H1 (cell line): ENCODE data around the gene EXOC2. TPM values are rescaled to one million over a fixed set of nuclear protein-coding genes. Genes with fewer than 3 reads are reported as not detected.

Source experiments
- CTCF ChIA-PET: fragments of 300-600 bp; sonication (Branson Sonifier 250); formaldehyde crosslinking; loops from one replicate; lab custom pipeline; 2021; ENCODE audit not compliant: partially characterized antibody; lab: Charles Lee
- POLR2A ChIA-PET: fragments of 300-600 bp; sonication (Branson Sonifier 250); formaldehyde crosslinking; loops from one replicate; lab custom pipeline; 2021; ENCODE audit warnings: inconsistent platforms; ENCODE audit not compliant: partially characterized antibody; lab: Charles Lee
- DNase-seq, 2 experiments: peaks; one replicate each; pipeline versions ENCODE4 v3.0.0 to v3.0.0-alpha.2; 2010 to 2022; ENCODE audit warnings: low spot score in 2 of 2, low read depth in 1 of 2, mixed read lengths in 1 of 2
- FAIRE-seq: peaks from 2 replicates; lab custom pipeline; 2011; peaks lifted over from hg19 to GRCh38; lab: Jason Lieb, UNC
- H2AFZ ChIP-seq: 2 replicates; pipeline ENCODE4 v1.8.1; 2012; ENCODE audit warnings: low read length, inconsistent platforms
- H2AK5ac ChIP-seq: 2 replicates; pipeline ENCODE4 v1.6.1; 2013; ENCODE audit warnings: low read depth, low read length
- H2BK120ac ChIP-seq: replicated peaks from 2 replicates; pipeline ENCODE3; 2013; ENCODE audit warnings: low read depth, low read length, inconsistent platforms
- H2BK12ac ChIP-seq: 2 replicates; pipeline ENCODE4 v1.6.1; 2013; ENCODE audit warnings: low read depth, low read length
- H2BK15ac ChIP-seq: 2 replicates; pipeline ENCODE4 v1.6.1; 2013; ENCODE audit warnings: low read length
- H2BK20ac ChIP-seq: 2 replicates; pipeline ENCODE4 v1.6.1; 2013; ENCODE audit warnings: low read length
- H2BK5ac ChIP-seq: 2 replicates; pipeline ENCODE4 v1.6.1; 2013; ENCODE audit warnings: low read depth, low read length
- H3K14ac ChIP-seq: 2 replicates; pipeline ENCODE4 v1.6.1; 2013; ENCODE audit warnings: inconsistent platforms; ENCODE audit not compliant: insufficient read length
- H3K18ac ChIP-seq: 2 replicates; pipeline ENCODE4 v1.6.1; 2013; ENCODE audit warnings: low read length; ENCODE audit errors: extremely low read depth
- H3K23ac ChIP-seq: 2 replicates; pipeline ENCODE4 v1.6.1; 2013; ENCODE audit warnings: inconsistent platforms; ENCODE audit not compliant: insufficient read length
- H3K23me2 ChIP-seq: 2 replicates; pipeline ENCODE4 v1.6.1; 2013; ENCODE audit warnings: low read depth, low read length
- H3K27ac ChIP-seq: 2 replicates; pipeline ENCODE4 v1.6.1; 2011; ENCODE audit warnings: low read depth, low read length, inconsistent platforms
- H3K27me3 ChIP-seq, 4 experiments: replicated peaks in 1 of 4; 1 replicate in 1 of 4; 2 replicates in 3 of 4; pipeline versions ENCODE4 v1.6.1 to v1.8.1; 2011 to 2013; ENCODE audit warnings: low read length in 3 of 4, mild to moderate bottlenecking in 3 of 4, inconsistent platforms in 2 of 4, mixed read lengths in 2 of 4, moderate library complexity in 1 of 4; ENCODE audit not compliant: control insufficient read depth in 3 of 4, insufficient read depth in 3 of 4; ENCODE audit errors: extremely low read depth in 1 of 4
- H3K36me3 ChIP-seq, 4 experiments: 2 replicates each; pipeline versions ENCODE4 v1.6.1 to v1.8.1; 2011 to 2013; ENCODE audit warnings: mild to moderate bottlenecking in 4 of 4, low read length in 3 of 4, moderate library complexity in 2 of 4, control low read depth in 1 of 4, inconsistent platforms in 1 of 4; ENCODE audit not compliant: insufficient read depth in 4 of 4, control insufficient read depth in 2 of 4
- H3K4ac ChIP-seq: replicated peaks from 2 replicates; pipeline ENCODE3; 2013; ENCODE audit warnings: low read length, low read depth, mixed read lengths, inconsistent platforms; ENCODE audit not compliant: insufficient read length
- H3K4me1 ChIP-seq, 4 experiments: replicated peaks in 1 of 4; 1 replicate in 1 of 4; 2 replicates in 3 of 4; pipeline versions ENCODE4 v1.6.1 to v1.8.1; 2011 to 2013; ENCODE audit warnings: low read length in 3 of 4, inconsistent platforms in 2 of 4, mixed read lengths in 1 of 4; ENCODE audit not compliant: insufficient read depth in 4 of 4, control insufficient read depth in 3 of 4
- H3K4me2 ChIP-seq, 2 experiments: 2 replicates each; pipeline versions ENCODE4 v1.6.1 to v1.8.1; 2011 to 2013; ENCODE audit warnings: low read depth in 2 of 2, low read length in 2 of 2, control low read depth in 1 of 2, inconsistent platforms in 1 of 2, mild to moderate bottlenecking in 1 of 2; ENCODE audit not compliant: insufficient read depth in 1 of 2
- H3K4me3 ChIP-seq, 4 experiments: fragments of 200-600, 300-600 bp in 1 of 4; sonication (generic), shearing (Covaris generic), sonication (Bioruptor Twin) in 1 of 4; 2 replicates each; pipeline versions ENCODE4 v1.5.1 to v1.8.1; 2011 to 2016; ENCODE audit warnings: low read length in 4 of 4, low read depth in 3 of 4, control low read depth in 2 of 4, inconsistent platforms in 2 of 4, mild to moderate bottlenecking in 2 of 4, mixed read lengths in 1 of 4, moderate library complexity in 1 of 4; ENCODE audit not compliant: insufficient read depth in 2 of 4; ENCODE audit errors: extremely low read depth in 1 of 4
- H3K56ac ChIP-seq: replicated peaks from 2 replicates; pipeline ENCODE3; 2013; ENCODE audit warnings: low read depth, mild to moderate bottlenecking, mixed read lengths, low read length, inconsistent platforms; ENCODE audit not compliant: insufficient read length
- H3K79me1 ChIP-seq: 2 replicates; pipeline ENCODE4 v1.6.1; 2013; ENCODE audit warnings: low read depth, low read length, control low read depth
- H3K79me2 ChIP-seq, 2 experiments: 2 replicates each; pipeline versions ENCODE4 v1.6.1 to v1.8.1; 2012 to 2013; ENCODE audit warnings: low read length in 2 of 2, mild to moderate bottlenecking in 2 of 2, inconsistent platforms in 1 of 2; ENCODE audit not compliant: insufficient read depth in 2 of 2, control insufficient read depth in 1 of 2
- H3K9ac ChIP-seq, 4 experiments: replicated peaks in 1 of 4; 1 replicate in 1 of 4; 2 replicates in 3 of 4; pipeline versions ENCODE4 v1.6.1 to v1.8.1; 2011 to 2013; ENCODE audit warnings: low read depth in 3 of 4, low read length in 3 of 4, control low read depth in 2 of 4, mild to moderate bottlenecking in 2 of 4, moderate library complexity in 2 of 4, inconsistent platforms in 1 of 4; ENCODE audit errors: extremely low read depth in 1 of 4
- H3K9me3 ChIP-seq, 2 experiments: 2 replicates each; pipeline versions ENCODE4 v1.6.1 to v1.8.1; 2012 to 2013; ENCODE audit warnings: mild to moderate bottlenecking in 2 of 2, moderate library complexity in 2 of 2, control low read depth in 1 of 2, inconsistent platforms in 1 of 2, low read depth in 1 of 2, low read length in 1 of 2, mixed read lengths in 1 of 2; ENCODE audit not compliant: insufficient read depth in 2 of 2
- H4K20me1 ChIP-seq, 2 experiments: replicated peaks in 1 of 2; 2 replicates each; pipeline versions ENCODE3 to v1.8.1; 2011 to 2013; ENCODE audit warnings: inconsistent platforms in 2 of 2, low read length in 2 of 2, mild to moderate bottlenecking in 1 of 2; ENCODE audit not compliant: insufficient read depth in 2 of 2, control insufficient read depth in 1 of 2
- H4K5ac ChIP-seq: 2 replicates; pipeline ENCODE4 v1.6.1; 2013; ENCODE audit warnings: low read length, low read depth, mixed read lengths, inconsistent platforms; ENCODE audit not compliant: insufficient read length
- H4K8ac ChIP-seq: 2 replicates; pipeline ENCODE4 v1.8.0; 2013; ENCODE audit warnings: mild to moderate bottlenecking, moderate library complexity, low read length, inconsistent platforms; ENCODE audit not compliant: insufficient read depth; ENCODE audit errors: extremely low read depth
- H4K91ac ChIP-seq: replicated peaks from 2 replicates; pipeline ENCODE3; 2013; ENCODE audit warnings: low read length, mixed read lengths, inconsistent platforms; ENCODE audit not compliant: insufficient read length
- CBX5 ChIP-seq: fragments of 300-800, 300-1000 bp; sonication (generic); IDR thresholded peaks from 2 replicates; pipeline ENCODE4 v1.7.1; 2016; ENCODE audit warnings: antibody characterized with exemption, low read length, low read depth
- CTCF ChIP-seq, 3 experiments: IDR thresholded peaks; 1 replicate in 2 of 3; 2 replicates in 1 of 3; pipeline versions ENCODE4 v1.5.1 to v1.6.1; 2011; ENCODE audit warnings: low read length in 3 of 3, mild to moderate bottlenecking in 3 of 3, inconsistent platforms in 2 of 3, low read depth in 1 of 3, moderate library complexity in 1 of 3; ENCODE audit not compliant: insufficient read depth in 1 of 3; ENCODE audit errors: control extremely low read depth in 1 of 3
- E2F6 ChIP-seq: IDR thresholded peaks from 2 replicates; pipeline ENCODE4 v1.6.1; 2012; ENCODE audit warnings: inconsistent platforms
- MAFK ChIP-seq: IDR thresholded peaks from 2 replicates; pipeline ENCODE4 v1.6.1; 2012; ENCODE audit warnings: low read depth, mild to moderate bottlenecking, improper control_type of control experiment, low read length
- WGBS, 2 experiments: shearing (Covaris generic) in 1 of 2; methylation state at CpG; one replicate each; pipeline versions ENCODE4 v1.1.6 to v1.1.7; 2013 to 2015; ENCODE audit warnings: low lambda C conversion rate in 2 of 2, mixed read lengths in 2 of 2, inconsistent platforms in 1 of 2, low coverage in 1 of 2, missing lambda C conversion rate in 1 of 2; ENCODE audit not compliant: insufficient replicate concordance in 2 of 2, insufficient coverage in 1 of 2, insufficient read length in 1 of 2; ENCODE audit errors: extremely low coverage in 1 of 2, missing lambda C conversion rate in 1 of 2; 5-methylcytosine and 5-hydroxymethylcytosine counted together
- polyA plus RNA-seq, 7 experiments: library from polyadenylated mRNA; depleted of rRNA in 3 of 7; stranded (reverse) in 5 of 7; unstranded in 2 of 7; fragments of >200 nt in 5 of 7; fragments of 200-250 nt in 2 of 7; gene quantifications; 1 replicate in 5 of 7; 2 replicates in 1 of 7; 4 replicates in 1 of 7; pipeline versions ENCODE4 v1.2.1 to v1.2.3, GENCODE V29; 2011 to 2013; ENCODE audit warnings: missing spikeins in 2 of 7, mixed read lengths in 2 of 7
- total RNA-seq: library from RNA; stranded (reverse); fragmentation: NEBNext Ultra II Directional; extraction: Animal tissue kit (Norgen Biotek cat#: 25700); gene quantifications from 2 replicates; pipeline ENCODE4 v1.2.1, GENCODE V29; 2021

EXOC2 gene
- total and polyA plus RNA-seq, 2 of the 8 experiments (the other 6 are each of a cell fraction or from before 2014, with no cell fraction given) = 25.5 to 44.4 TPM

- H3K4me3 ChIP-seq = no peak overlapping the region
- no peaks in the 10 kb centered on the region for H3K9me3 ChIP-seq
- no peak overlapping the region for H2BK20ac ChIP-seq
- H4K91ac ChIP-seq = no peak overlapping the region
- no peak overlapping the region for H2BK5ac ChIP-seq
- H3K4ac ChIP-seq = no peak overlapping the region
- H2AFZ ChIP-seq = no peak overlapping the region
- no peaks in the 10 kb centered on the region for H3K79me2 ChIP-seq
- no peak overlapping the region for H4K5ac ChIP-seq
- H4K20me1 ChIP-seq = no peaks in the 10 kb centered on the region
- POLR2A ChIA-PET = no interaction called here
- TF ChIP-seq E2F6 = no peak
- TF ChIP-seq CTCF (IDR thresholded peaks at IDR 0.05; ENCODE audit: control extremely low read depth in 1 of 3, insufficient read depth in 1 of 3, low read depth in 1 of 3, low read length in 3 of 3) = peak in 1 of 3 experiments; percentile 30; a peak in 1 of 4 replicates
- no peak for TF ChIP-seq CBX5
- TF ChIP-seq MAFK = no peak
- TF ChIP-seq, all 59 proteins: peak for 1
- Histone ChIP-seq H3K36me3 (no peaks in the 10 kb centered on the region), H3K27me3 (no peaks in the 10 kb centered on the region), H3K23ac (no peak overlapping the region), H3K27ac (no peak overlapping the region), H3K18ac (no peak overlapping the region), H2BK15ac (no peak overlapping the region), H2AK5ac (no peak overlapping the region), H3K4me2 (no peak overlapping the region), H2BK120ac (no peak overlapping the region), H4K8ac (no peak overlapping the region), H3K23me2 (no peaks in the 10 kb centered on the region), H3K9ac (no peak overlapping the region), H3K14ac (no peak overlapping the region), H3K4me1 (no peaks in the 10 kb centered on the region), H3K56ac (no peak overlapping the region), H3K79me1 (no peaks in the 10 kb centered on the region), H2BK12ac (no peak overlapping the region)
- no peak for DNase-seq
- CTCF ChIA-PET = interaction anchor here (0.8 to 4.2 kb wide), 7 partner anchors 12 to 258 kb away, joined by 3 to 20 read pairs (median 4); partner anchors contain the start of gene EXOC2
- no peak for FAIRE-seq
- 91% methylated on average over 3 of the region's 3 CpGs; no CpG with 5 or more reads in 1 of the 2 experiments for WGBS, 2 experiments
Measured at GRCh38 chr6:723540-723939, 30.6 kb upstream of the EXOC2 start.
